Measurements from ENCODE around the gene GIPC1.
"Not testable (repeated sequence)": the region's sequence is repeated elsewhere in the genome, so short reads cannot be mapped to it uniquely, and the experiment has no call there.

Gene GIPC1

GRCh38 chr19:14474827-14475226 lies 21.1 kb downstream of the GIPC1 start:
- intact Hi-C loops (cut with micrococcal nuclease), result loop anchor here (5.0 kb wide), 1 partner anchor 43 kb away; the partner anchor contains the start of gene PKN1
- Mint-ChIP-seq H3K4me3 (no peak overlapping the region), H3K27me3 (peaks cover 75% of the 10 kb centered on the region), H3K27ac (no peak overlapping the region), H3K9me3 (no peaks in the 10 kb centered on the region), H3K36me3 (ENCODE audit: low read depth) (peaks cover 48% of the 10 kb centered on the region), H3K4me1 (ENCODE audit: low read depth) (peaks cover 52% of the 10 kb centered on the region)

DNA sequence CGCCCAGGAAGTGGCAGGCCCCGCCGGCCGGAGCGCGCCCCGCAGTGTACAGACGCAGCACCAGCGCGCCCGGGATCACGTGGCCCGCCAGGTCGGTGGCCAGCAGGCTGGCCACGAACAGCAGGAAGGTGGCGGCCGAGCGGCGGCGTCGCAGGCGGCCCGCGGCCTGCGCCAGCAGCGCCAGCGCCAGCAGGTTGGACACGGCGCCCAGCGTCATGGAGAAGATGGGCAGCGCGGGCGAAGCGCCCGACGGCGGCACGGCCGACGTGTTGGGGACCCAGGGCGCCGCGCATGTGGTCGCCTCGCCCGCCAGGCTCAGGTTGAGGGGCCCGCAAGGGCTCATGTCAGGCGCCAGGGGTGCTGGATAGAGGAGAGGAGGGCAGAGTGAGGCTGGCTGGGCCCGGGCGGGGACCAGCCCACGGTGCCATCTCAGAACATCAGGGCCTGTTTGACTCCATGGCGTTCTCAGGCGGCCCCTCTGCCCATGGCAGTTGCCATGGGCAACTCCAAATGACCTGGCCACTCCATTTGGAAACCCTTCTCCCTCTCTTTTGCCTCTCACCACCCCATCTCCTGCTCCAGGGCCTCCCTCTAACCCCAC lies 21.8 kb downstream of the GIPC1 start:
- peaks cover 48% of the 10 kb centered on the region for H3K36me3 Mint-ChIP-seq (ENCODE audit: low read depth)
- H3K4me1 Mint-ChIP-seq (ENCODE audit: low read depth), result peaks cover 45% of the 10 kb centered on the region
- H3K4me3 Mint-ChIP-seq, result no peak overlapping the region
- H3K27me3 Mint-ChIP-seq, result peaks cover 68% of the 10 kb centered on the region
- H3K27ac Mint-ChIP-seq, result no peak overlapping the region
- no peaks in the 10 kb centered on the region for H3K9me3 Mint-ChIP-seq
- intact Hi-C loops (cut with micrococcal nuclease), result loop anchor here (5.0 kb wide), 1 partner anchor 42 kb away; the partner anchor contains the start of gene PKN1

DNA sequence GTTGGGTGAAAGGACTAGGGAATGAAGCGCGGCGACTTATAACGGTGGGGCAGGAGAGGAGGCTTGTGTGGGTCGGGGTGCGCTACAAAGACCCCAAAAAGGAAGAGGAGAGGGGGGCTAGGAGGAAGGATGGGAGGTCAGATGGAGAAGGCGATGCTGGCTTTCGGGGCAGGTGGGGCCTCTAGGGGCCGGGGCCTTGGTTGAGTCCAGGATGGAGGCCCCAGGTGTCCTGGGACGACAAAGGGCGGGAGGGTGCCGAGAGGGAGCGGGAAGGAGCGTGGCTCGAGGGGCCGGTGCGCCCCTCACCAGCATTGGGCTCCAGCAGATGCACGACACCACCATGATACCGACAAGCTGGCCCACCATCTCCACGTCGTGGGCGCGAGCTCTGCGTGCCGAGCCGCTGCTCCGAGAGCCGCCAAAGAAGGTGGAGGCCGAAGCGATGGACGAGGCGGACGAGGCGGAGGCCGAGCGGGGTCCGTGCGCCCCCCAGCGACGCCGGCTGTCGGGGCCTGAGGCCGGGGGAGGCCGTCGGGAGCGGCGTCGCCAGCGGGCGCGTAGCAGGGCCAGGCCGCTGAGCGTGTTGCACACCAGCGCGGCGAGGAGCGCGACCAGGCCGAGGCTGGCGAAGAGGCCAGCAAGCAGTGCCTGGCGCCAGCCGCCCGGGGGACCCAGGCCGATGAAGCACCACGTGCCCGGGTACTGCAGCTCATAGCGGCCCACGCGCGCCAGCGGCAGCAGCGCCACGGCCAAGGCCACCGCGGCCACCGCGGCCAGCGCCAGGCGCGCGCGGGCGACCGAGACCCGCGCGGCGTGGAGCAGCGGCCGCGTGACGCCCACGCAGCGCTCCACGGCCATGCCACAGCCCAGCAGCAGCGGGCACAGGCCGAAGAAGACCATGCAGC lies 22.6 kb downstream of the GIPC1 start:
- no peak overlapping the region for H3K27ac Mint-ChIP-seq
- H3K4me1 Mint-ChIP-seq (ENCODE audit: low read depth), result peaks cover 45% of the 10 kb centered on the region
- peak overlapping the region; percentile 30 for H3K4me3 Mint-ChIP-seq
- intact Hi-C loops (cut with micrococcal nuclease), result loop anchor here (5.0 kb wide), 1 partner anchor 41 kb away; the partner anchor contains the start of gene PKN1
- peaks cover 64% of the 10 kb centered on the region for H3K27me3 Mint-ChIP-seq
- H3K9me3 Mint-ChIP-seq, result no peaks in the 10 kb centered on the region
- H3K36me3 Mint-ChIP-seq (ENCODE audit: low read depth), result peaks cover 48% of the 10 kb centered on the region

DNA sequence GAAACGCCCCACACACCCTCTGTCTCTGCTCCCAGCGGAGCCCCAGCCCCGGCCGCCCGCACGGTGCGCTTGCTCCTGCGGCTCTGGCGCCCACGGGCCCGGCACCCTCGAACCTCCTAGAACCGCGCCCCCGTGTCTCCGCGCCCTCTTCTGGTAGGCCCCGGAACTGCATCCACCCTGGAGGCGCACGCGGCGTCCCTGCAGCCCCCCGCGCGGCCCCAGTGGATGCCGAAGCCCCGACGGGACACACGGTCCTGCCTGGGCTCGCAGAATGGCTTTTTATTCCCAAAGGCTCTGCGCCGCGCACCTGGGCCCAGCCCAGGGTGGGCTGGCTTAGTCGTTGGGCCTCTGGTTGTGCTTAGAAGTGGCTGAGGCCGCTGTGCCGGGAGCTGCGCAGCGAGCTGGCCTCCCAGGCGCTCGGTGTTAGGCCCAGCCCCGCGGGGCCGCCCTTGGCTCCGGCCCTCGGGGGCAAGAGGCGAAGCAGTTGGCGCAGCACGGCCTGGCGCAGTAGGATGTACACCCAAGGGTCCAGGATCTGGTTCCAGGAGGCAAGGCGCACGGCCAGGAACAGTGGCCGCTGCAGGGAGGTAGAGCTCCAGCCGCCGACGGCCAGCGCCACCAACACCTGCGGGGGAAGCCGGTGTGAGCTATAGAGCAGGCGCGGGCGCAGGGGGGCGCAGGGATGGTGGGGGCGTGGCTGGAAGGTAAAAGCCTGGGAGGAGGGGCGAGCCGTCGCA lies 23.6 kb downstream of the GIPC1 start:
- intact Hi-C loops (cut with micrococcal nuclease), result loop anchor here (5.0 kb wide), 1 partner anchor 40 kb away; the partner anchor contains the start of gene PKN1
- H3K4me3 Mint-ChIP-seq, result peak overlapping the region; percentile 35
- H3K4me1 Mint-ChIP-seq (ENCODE audit: low read depth), result peaks cover 45% of the 10 kb centered on the region
- H3K27me3 Mint-ChIP-seq, result peaks cover 57% of the 10 kb centered on the region
- no peaks in the 10 kb centered on the region for H3K9me3 Mint-ChIP-seq
- no peak overlapping the region for H3K27ac Mint-ChIP-seq
- peaks cover 48% of the 10 kb centered on the region for H3K36me3 Mint-ChIP-seq (ENCODE audit: low read depth)

- intact Hi-C loops (cut with micrococcal nuclease), result loop anchor here (5.0 kb wide), 1 partner anchor 39 kb away; the partner anchor contains the start of gene PKN1
- Mint-ChIP-seq H3K4me3 (peak overlapping the region; percentile 35), H3K9me3 (no peaks in the 10 kb centered on the region), H3K27me3 (peaks cover 51% of the 10 kb centered on the region), H3K36me3 (ENCODE audit: low read depth) (peaks cover 56% of the 10 kb centered on the region), H3K27ac (no peak overlapping the region), H3K4me1 (ENCODE audit: low read depth) (peaks cover 42% of the 10 kb centered on the region)
These were observed 24.3 kb downstream of the GIPC1 start for GRCh38 chr19:14471436-14472187.

DNA sequence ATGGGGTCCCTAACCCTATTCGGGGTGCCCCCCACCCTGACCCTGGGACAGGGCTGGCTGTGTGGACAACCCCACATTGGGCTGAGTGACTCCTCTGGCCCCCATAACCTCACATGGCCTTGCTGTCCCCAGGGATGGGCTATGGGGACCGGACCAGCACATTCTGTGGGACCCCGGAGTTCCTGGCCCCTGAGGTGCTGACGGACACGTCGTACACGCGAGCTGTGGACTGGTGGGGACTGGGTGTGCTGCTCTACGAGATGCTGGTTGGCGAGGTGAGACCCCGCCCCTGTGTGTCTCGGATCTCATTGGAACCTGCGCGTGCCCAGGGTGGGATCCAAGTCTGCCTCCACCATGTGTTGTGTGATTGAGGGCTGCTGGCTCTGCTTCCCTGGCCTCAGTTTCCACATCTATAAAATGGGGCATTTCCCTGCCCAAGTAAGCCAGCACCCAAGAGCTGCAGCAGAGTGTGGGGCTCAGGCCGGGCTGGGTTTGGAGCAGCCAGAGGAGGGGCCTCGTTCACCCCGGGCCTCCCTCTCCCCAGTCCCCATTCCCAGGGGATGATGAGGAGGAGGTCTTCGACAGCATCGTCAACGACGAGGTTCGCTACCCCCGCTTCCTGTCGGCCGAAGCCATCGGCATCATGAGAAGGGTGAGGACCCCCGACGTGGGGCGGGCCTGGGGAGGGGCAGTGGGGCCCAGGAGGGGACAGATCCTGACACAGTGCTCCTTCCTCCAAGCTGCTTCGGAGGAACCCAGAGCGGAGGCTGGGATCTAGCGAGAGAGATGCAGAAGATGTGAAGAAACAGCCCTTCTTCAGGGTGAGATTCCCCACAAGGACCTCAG lies 25.7 kb downstream of the GIPC1 start:
- Mint-ChIP-seq H3K9me3 (no peaks in the 10 kb centered on the region), H3K36me3 (ENCODE audit: low read depth) (peaks cover 69% of the 10 kb centered on the region), H3K27ac (no peak overlapping the region), H3K27me3 (peaks cover 37% of the 10 kb centered on the region), H3K4me1 (ENCODE audit: low read depth) (peaks cover 29% of the 10 kb centered on the region), H3K4me3 (no peak overlapping the region)
- intact Hi-C loops (cut with micrococcal nuclease), result loop anchor here (5.0 kb wide), 1 partner anchor 38 kb away; the partner anchor contains the start of gene PKN1

DNA sequence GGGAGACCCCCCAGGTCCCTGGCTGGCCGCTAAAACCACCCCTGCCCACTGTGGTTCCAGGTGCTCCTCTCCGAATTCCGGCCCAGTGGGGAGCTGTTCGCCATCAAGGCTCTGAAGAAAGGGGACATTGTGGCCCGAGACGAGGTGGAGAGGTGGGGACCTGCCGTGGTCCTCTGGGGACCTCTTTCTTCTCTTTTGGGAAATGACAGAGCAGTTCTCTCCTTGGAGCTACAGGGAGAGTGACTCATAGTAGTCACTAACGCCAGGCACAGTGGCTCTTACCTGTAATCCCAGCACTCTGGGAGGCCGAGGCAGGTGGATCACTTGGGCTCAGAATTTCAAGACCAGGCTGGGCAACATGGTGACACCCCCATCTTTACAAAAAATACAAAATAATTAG lies 28.1 kb downstream of the GIPC1 start:
- Mint-ChIP-seq H3K4me3 (no peak overlapping the region), H3K27ac (no peak overlapping the region), H3K36me3 (ENCODE audit: low read depth) (peaks cover 94% of the 10 kb centered on the region), H3K4me1 (ENCODE audit: low read depth) (peaks cover 14% of the 10 kb centered on the region), H3K27me3 (peaks cover 14% of the 10 kb centered on the region), H3K9me3 (no peaks in the 10 kb centered on the region)
- intact Hi-C loops (cut with micrococcal nuclease), result no loop called here

- Mint-ChIP-seq H3K4me3 (no peak overlapping the region), H3K9me3 (no peaks in the 10 kb centered on the region), H3K27ac (no peak overlapping the region), H3K36me3 (ENCODE audit: low read depth) (peaks cover 98% of the 10 kb centered on the region), H3K4me1 (ENCODE audit: low read depth) (peaks cover 9% of the 10 kb centered on the region), H3K27me3 (peaks cover 10% of the 10 kb centered on the region)
- intact Hi-C loops (cut with micrococcal nuclease), result no loop called here
These were observed 28.5 kb downstream of the GIPC1 start for GRCh38 chr19:14467391-14467790.

DNA sequence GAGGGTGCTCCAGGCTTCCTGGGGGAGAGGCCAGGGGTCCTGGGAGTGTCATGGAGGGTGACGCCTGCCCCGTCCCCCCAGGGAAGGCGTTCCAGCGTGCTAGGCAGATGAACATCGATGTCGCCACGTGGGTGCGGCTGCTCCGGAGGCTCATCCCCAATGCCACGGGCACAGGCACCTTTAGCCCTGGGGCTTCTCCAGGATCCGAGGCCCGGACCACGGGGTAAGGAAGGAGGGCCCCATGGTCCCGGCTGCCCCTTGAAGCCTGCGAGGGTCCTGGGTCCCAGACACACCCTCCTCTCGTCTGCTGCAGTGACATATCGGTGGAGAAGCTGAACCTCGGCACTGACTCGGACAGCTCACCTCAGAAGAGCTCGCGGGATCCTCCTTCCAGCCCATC lies 32.2 kb downstream of the GIPC1 start:
- intact Hi-C loops (cut with micrococcal nuclease), result no loop called here
- Mint-ChIP-seq H3K27ac (no peak overlapping the region), H3K36me3 (ENCODE audit: low read depth) (peaks cover 100% of the 10 kb centered on the region), H3K4me1 (ENCODE audit: low read depth) (peaks cover 12% of the 10 kb centered on the region), H3K27me3 (no peaks in the 10 kb centered on the region), H3K9me3 (no peaks in the 10 kb centered on the region), H3K4me3 (no peak overlapping the region)

GRCh38 chr19:14462401-14462800 lies 33.5 kb downstream of the GIPC1 start:
- H3K4me3 Mint-ChIP-seq; H3K27ac Mint-ChIP-seq; H3K27me3 Mint-ChIP-seq; intact Hi-C loops (cut with micrococcal nuclease); H3K9me3 Mint-ChIP-seq: not testable (repeated sequence)
- H3K36me3 Mint-ChIP-seq (ENCODE audit: low read depth), result peaks cover 100% of the 10 kb centered on the region
- peaks cover 24% of the 10 kb centered on the region for H3K4me1 Mint-ChIP-seq (ENCODE audit: low read depth)

- no peaks in the 10 kb centered on the region for H3K9me3 Mint-ChIP-seq
- H3K27ac Mint-ChIP-seq, result no peak overlapping the region
- H3K36me3 Mint-ChIP-seq (ENCODE audit: low read depth), result peaks cover 97% of the 10 kb centered on the region
- intact Hi-C loops (cut with micrococcal nuclease), result no loop called here
- H3K4me1 Mint-ChIP-seq (ENCODE audit: low read depth), result peaks cover 24% of the 10 kb centered on the region
- H3K4me3 Mint-ChIP-seq, result no peak overlapping the region
- no peaks in the 10 kb centered on the region for H3K27me3 Mint-ChIP-seq
These were observed 35.0 kb downstream of the GIPC1 start for GRCh38 chr19:14460935-14461334.

DNA sequence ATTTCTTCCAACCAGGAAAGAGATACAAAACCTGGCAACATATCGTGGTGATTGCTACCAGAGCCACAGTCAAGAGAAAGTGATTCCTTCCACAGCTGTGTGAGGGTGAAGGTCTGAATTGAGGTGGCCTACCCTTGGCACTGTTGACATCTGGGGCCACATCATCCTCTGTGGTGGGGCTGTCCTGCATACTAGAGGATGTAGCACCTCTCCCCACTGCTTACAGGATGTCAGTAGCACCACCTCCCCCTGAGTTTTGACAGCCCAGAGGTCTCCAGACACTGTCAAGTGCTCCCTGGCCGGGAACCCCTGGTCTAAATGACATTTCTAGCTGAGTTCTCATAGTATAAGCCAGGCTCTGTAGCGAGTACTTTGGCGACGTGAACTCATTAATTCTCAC lies 36.2 kb downstream of the GIPC1 start:
- H3K27me3 Mint-ChIP-seq, result no peaks in the 10 kb centered on the region
- intact Hi-C loops (cut with micrococcal nuclease), result no loop called here
- no peak overlapping the region for H3K27ac Mint-ChIP-seq
- H3K4me3 Mint-ChIP-seq, result no peak overlapping the region
- peaks cover 97% of the 10 kb centered on the region for H3K36me3 Mint-ChIP-seq (ENCODE audit: low read depth)
- H3K4me1 Mint-ChIP-seq (ENCODE audit: low read depth), result peaks cover 24% of the 10 kb centered on the region
- no peaks in the 10 kb centered on the region for H3K9me3 Mint-ChIP-seq

Data from dendritic cell treated with granulocyte-macrophage colony-stimulating factor and Interleukin-4, amounts not matched to agents 40 ng/mL and 50 ng/mL, for 4 days (primary cell).